KMS-11 (cell line): ENCODE data around the gene STPG1.

Experiments
- H2AFZ ChIP-seq: fragments of 200-600 bp; sonication (generic); 2 replicates; pipeline ENCODE4 v1.6.1; 2016; ENCODE audit warnings: antibody characterized with exemption, mixed run types, low read depth
- H3K27ac ChIP-seq: fragments of 200-600 bp; sonication (generic); 2 replicates; pipeline ENCODE4 v1.6.1; 2016; ENCODE audit warnings: mild to moderate bottlenecking, mixed run types
- H3K27me3 ChIP-seq: fragments of 200-600 bp; sonication (generic); 2 replicates; pipeline ENCODE4 v1.6.1; 2017; ENCODE audit warnings: mild to moderate bottlenecking, low read depth, mixed run types, moderate library complexity; ENCODE audit not compliant: insufficient read depth
- H3K36me3 ChIP-seq: fragments of 200-600 bp; sonication (generic); 2 replicates; pipeline ENCODE4 v1.6.1; 2017; ENCODE audit warnings: mild to moderate bottlenecking, mixed run types; ENCODE audit not compliant: insufficient read depth
- H3K4me1 ChIP-seq: fragments of 200-600 bp; sonication (generic); 2 replicates; pipeline ENCODE4 v1.6.1; 2016; ENCODE audit warnings: mild to moderate bottlenecking, low read depth, mixed run types; ENCODE audit not compliant: poor library complexity, severe bottlenecking
- H3K4me2 ChIP-seq: fragments of 200-600 bp; sonication (generic); 2 replicates; pipeline ENCODE4 v1.7.0; 2016; ENCODE audit warnings: mild to moderate bottlenecking, mixed run types
- H3K4me3 ChIP-seq: fragments of 200-600 bp; sonication (generic); IDR thresholded peaks from 2 replicates; pipeline ENCODE4 v1.6.1; 2017; ENCODE audit warnings: low read depth, low read length, mixed read lengths; ENCODE audit not compliant: insufficient read depth
- H3K79me2 ChIP-seq: fragments of 200-600 bp; sonication (generic); 2 replicates; pipeline ENCODE4 v1.6.1; 2016; ENCODE audit warnings: low read depth, mixed run types; ENCODE audit not compliant: insufficient read depth
- H3K9ac ChIP-seq: fragments of 200-600 bp; sonication (generic); 2 replicates; pipeline ENCODE4 v1.6.1; 2016; ENCODE audit warnings: mild to moderate bottlenecking, mixed run types
- H4K20me1 ChIP-seq: fragments of 200-600 bp; sonication (generic); 2 replicates; pipeline ENCODE4 v1.6.1; 2016; ENCODE audit warnings: mild to moderate bottlenecking, mixed run types; ENCODE audit not compliant: insufficient read depth
- TF ChIP-seq, protein P1 (sequence below): fragments of 200-600 bp; sonication (generic); conservative IDR thresholded peaks from 2 replicates; pipeline ENCODE4 v1.6.1; 2017; ENCODE audit warnings: low read depth, mild to moderate bottlenecking, antibody characterized with exemption, low read length, moderate library complexity, mixed read lengths

STPG1 gene

DNA sequence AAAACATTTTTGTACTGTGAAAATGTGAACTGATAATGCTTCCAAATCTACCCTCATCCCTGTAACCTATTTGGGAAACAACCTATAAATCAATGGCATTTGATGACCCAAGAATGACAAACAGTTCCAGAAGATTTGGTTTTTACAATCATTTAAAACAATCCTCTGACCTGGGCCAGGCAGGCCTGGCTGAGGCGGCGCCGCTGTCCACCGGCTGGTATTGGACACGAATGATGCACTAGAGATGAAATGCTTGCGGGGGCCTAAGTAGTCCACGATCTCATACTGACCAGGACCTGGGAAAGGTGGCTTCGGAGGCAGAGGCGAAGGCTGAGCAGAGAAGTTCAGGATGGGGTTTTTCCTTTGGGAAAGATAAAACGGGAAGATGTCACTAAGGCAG is 52.9 kb downstream of the STPG1 start:
- H3K27me3 ChIP-seq: no peaks in the 10 kb centered on the region
- H3K79me2 ChIP-seq: no peaks in the 10 kb centered on the region
- no peak overlapping the region for H2AFZ ChIP-seq
- H3K9ac ChIP-seq: no peak overlapping the region
- TF ChIP-seq, protein P1, sequence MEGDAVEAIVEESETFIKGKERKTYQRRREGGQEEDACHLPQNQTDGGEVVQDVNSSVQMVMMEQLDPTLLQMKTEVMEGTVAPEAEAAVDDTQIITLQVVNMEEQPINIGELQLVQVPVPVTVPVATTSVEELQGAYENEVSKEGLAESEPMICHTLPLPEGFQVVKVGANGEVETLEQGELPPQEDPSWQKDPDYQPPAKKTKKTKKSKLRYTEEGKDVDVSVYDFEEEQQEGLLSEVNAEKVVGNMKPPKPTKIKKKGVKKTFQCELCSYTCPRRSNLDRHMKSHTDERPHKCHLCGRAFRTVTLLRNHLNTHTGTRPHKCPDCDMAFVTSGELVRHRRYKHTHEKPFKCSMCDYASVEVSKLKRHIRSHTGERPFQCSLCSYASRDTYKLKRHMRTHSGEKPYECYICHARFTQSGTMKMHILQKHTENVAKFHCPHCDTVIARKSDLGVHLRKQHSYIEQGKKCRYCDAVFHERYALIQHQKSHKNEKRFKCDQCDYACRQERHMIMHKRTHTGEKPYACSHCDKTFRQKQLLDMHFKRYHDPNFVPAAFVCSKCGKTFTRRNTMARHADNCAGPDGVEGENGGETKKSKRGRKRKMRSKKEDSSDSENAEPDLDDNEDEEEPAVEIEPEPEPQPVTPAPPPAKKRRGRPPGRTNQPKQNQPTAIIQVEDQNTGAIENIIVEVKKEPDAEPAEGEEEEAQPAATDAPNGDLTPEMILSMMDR: no peak
- no peaks in the 10 kb centered on the region for H4K20me1 ChIP-seq
- H3K4me3 ChIP-seq: no peak overlapping the region
- H3K4me1 ChIP-seq: no peaks in the 10 kb centered on the region
- no peak overlapping the region for H3K27ac ChIP-seq
- H3K4me2 ChIP-seq: no peak overlapping the region
- H3K36me3 ChIP-seq: no peaks in the 10 kb centered on the region

DNA sequence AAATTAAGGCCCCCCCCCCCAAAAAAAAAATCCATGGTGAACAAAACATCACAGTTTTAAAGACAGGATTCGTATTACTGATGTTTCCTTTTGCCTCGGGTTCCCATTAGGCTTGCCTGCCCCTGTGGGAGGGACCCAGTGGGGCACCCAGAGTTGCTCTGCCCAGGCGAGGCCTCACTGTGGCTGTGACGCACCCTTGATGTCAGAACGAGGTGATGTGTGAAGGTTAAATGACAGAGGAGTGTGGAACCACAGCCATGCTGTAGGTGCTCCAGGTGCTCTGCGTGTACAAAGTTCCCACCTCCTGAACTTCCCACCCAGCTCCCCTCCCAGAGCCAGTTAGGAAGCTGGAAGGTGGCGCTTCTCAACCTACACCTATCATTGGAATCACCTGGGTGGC is 56.5 kb downstream of the STPG1 start:
- Histone ChIP-seq H3K4me1 (peaks cover 12% of the 10 kb centered on the region), H3K27me3 (no peaks in the 10 kb centered on the region), H3K27ac (no peak overlapping the region), H3K4me3 (no peak overlapping the region), H2AFZ (no peak overlapping the region), H3K4me2 (no peak overlapping the region), H3K36me3 (no peaks in the 10 kb centered on the region), H3K79me2 (no peaks in the 10 kb centered on the region), H4K20me1 (no peaks in the 10 kb centered on the region), H3K9ac (no peak overlapping the region)
- TF ChIP-seq, protein P1: no peak

DNA sequence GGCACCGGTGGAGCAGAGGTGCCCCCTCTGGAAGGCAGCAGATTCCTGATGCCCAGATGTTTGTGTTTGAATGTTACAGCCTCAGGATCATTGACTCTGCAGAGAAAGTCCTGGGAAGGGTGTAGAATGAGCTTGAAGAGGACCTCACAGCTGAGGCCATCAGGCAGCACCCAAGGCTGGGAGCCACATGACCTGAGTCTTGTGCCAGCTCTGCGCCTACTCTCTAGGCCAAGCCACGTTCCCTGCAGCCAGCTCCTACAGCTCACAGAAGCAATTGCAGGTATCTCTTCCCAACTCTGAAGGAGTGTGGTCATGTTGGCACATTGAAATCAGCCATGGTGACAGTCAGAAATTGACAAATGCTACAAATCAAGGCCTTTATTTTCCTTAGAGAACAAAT is 58.1 kb downstream of the STPG1 start:
- H3K4me2 ChIP-seq: no peak overlapping the region
- H3K27me3 ChIP-seq: no peaks in the 10 kb centered on the region
- H3K36me3 ChIP-seq: no peaks in the 10 kb centered on the region
- no peak overlapping the region for H2AFZ ChIP-seq
- no peak overlapping the region for H3K9ac ChIP-seq
- no peaks in the 10 kb centered on the region for H3K79me2 ChIP-seq
- no peak overlapping the region for H3K27ac ChIP-seq
- no peaks in the 10 kb centered on the region for H4K20me1 ChIP-seq
- H3K4me1 ChIP-seq: peaks cover 27% of the 10 kb centered on the region
- TF ChIP-seq, protein P1: no peak
- H3K4me3 ChIP-seq: no peak overlapping the region

DNA sequence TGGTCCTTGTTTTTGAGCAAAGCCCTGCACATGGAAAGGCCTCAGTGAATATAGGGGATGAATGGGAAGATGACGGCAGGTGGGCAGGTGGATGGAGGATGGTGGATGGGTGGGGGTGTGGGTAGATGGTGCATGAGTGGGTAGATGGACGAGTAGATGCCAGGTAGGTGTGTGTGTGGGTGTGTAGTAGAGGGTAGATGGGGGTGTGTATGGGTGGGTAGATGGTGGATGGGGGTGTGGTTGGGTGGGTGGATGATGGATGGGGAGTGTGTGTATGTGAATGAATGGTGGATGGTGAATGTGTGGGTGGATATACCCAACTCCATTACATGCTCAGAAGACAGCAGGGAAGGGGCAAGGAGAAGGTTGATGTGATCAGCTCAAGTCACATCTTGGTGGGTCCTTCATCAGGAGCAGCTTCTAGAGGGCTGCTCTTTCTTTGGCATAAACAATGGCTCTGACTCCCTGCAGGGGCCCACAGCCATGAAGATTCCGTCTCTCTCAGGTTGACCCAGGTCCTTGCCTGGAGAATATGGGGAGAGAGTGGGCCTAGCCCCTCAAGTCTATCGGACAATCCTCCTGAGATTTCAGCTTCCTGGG is 60.2 kb downstream of the STPG1 start:
- no peak overlapping the region for H3K4me3 ChIP-seq
- TF ChIP-seq, protein P1: no peak
- peaks cover 30% of the 10 kb centered on the region for H3K4me1 ChIP-seq
- no peak overlapping the region for H3K9ac ChIP-seq
- no peaks in the 10 kb centered on the region for H3K27me3 ChIP-seq
- H2AFZ ChIP-seq: no peak overlapping the region
- no peak overlapping the region for H3K27ac ChIP-seq
- H3K36me3 ChIP-seq: no peaks in the 10 kb centered on the region
- H3K79me2 ChIP-seq: no peaks in the 10 kb centered on the region
- H4K20me1 ChIP-seq: no peaks in the 10 kb centered on the region
- H3K4me2 ChIP-seq: no peak overlapping the region
